ENCODE results near the gene IL18RAP. TPM values are rescaled to one million over a fixed set of nuclear protein-coding genes. Genes with fewer than 3 reads are reported as not detected.

Gene IL18RAP
- total RNA-seq, 1 experiment from 2014 or later = not detected

DNA sequence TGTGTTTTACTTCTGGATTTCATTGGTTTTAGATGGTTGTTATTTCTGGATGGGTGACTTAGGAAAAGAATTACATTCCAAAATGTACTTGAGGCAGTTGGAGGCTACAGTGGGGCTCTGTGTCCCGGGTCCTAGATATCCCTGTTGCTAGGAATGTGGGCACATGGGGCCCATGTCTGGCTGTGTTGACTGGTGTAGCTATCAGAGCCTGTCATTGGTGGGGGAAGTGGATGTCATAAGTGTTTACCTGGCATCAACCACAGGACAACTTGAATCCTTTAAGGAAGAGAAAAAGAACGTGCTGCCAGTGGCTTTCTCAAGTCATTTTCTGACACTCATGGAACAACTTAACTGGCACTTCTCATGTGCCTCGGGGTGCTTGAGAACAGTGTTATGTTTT lies 37.0 kb upstream of the IL18RAP start:
- no peak overlapping the region for H2BK12ac ChIP-seq (ENCODE audit: insufficient read length, low read depth, low read length)
- peaks cover 23 to 24% of the 10 kb centered on the region in 2 experiments for H3K9me3 Mint-ChIP-seq
- no peak overlapping the region for H3K56ac ChIP-seq (ENCODE audit: insufficient read length, low read depth, low read length)
- no peak overlapping the region for H3K4ac ChIP-seq (ENCODE audit: low read depth, low read length)
- no peak overlapping the region for H3K23ac ChIP-seq (ENCODE audit: insufficient read length, low read depth, low read length)
- H4K20me1 ChIP-seq (ENCODE audit: control insufficient read depth, insufficient read depth, insufficient read length) = no peaks in the 10 kb centered on the region
- no CpG with 5 or more reads among the region's 3 CpGs for WGBS (ENCODE audit: extremely low coverage, insufficient read length, low lambda C conversion rate)
- no peak overlapping the region for H2BK5ac ChIP-seq (ENCODE audit: insufficient read length, low read length)
- no peak overlapping the region for H3K14ac ChIP-seq (ENCODE audit: insufficient read depth, low read length)
- no peaks in the 10 kb centered on the region for H3K79me1 ChIP-seq (ENCODE audit: insufficient read depth, low read depth, low read length, poor library complexity, severe bottlenecking)
- no peak overlapping the region for H3K27ac Mint-ChIP-seq
- TF ChIP-seq, protein P1, sequence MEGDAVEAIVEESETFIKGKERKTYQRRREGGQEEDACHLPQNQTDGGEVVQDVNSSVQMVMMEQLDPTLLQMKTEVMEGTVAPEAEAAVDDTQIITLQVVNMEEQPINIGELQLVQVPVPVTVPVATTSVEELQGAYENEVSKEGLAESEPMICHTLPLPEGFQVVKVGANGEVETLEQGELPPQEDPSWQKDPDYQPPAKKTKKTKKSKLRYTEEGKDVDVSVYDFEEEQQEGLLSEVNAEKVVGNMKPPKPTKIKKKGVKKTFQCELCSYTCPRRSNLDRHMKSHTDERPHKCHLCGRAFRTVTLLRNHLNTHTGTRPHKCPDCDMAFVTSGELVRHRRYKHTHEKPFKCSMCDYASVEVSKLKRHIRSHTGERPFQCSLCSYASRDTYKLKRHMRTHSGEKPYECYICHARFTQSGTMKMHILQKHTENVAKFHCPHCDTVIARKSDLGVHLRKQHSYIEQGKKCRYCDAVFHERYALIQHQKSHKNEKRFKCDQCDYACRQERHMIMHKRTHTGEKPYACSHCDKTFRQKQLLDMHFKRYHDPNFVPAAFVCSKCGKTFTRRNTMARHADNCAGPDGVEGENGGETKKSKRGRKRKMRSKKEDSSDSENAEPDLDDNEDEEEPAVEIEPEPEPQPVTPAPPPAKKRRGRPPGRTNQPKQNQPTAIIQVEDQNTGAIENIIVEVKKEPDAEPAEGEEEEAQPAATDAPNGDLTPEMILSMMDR (conservative IDR thresholded peaks at IDR 0.05) = no peak
- no peaks in the 10 kb centered on the region for H3K79me2 ChIP-seq (ENCODE audit: insufficient read depth, low read length)
- H3K9ac ChIP-seq (ENCODE audit: extremely low read depth, insufficient read length, low read length) = no peak overlapping the region
- H2BK120ac ChIP-seq (ENCODE audit: low read depth, low read length, poor library complexity, severe bottlenecking) = no peak overlapping the region
- H4K5ac ChIP-seq (ENCODE audit: insufficient read length, low read depth, low read length) = no peak overlapping the region
- H2BK20ac ChIP-seq (ENCODE audit: low read depth, low read length, poor library complexity, severe bottlenecking) = no peak overlapping the region
- H3K23me2 ChIP-seq (ENCODE audit: insufficient read length, low read depth, low read length, poor library complexity, severe bottlenecking) = no peaks in the 10 kb centered on the region
- no peaks in the 10 kb centered on the region for H3K4me1 ChIP-seq (ENCODE audit: insufficient read depth, low read length)
- H3K27ac ChIP-seq (ENCODE audit: insufficient read length, low read depth, low read length) = no peak overlapping the region
- H3K4me1 Mint-ChIP-seq = no peaks in the 10 kb centered on the region
- H2AK5ac ChIP-seq (ENCODE audit: insufficient read length, low read length) = no peak overlapping the region
- H4K91ac ChIP-seq (ENCODE audit: insufficient read length, low read depth, low read length) = no peak overlapping the region
- H3K27me3 ChIP-seq (ENCODE audit: insufficient read depth, low read length) = no peaks in the 10 kb centered on the region
- no peak overlapping the region for H3K18ac ChIP-seq (ENCODE audit: insufficient read length, low read depth, low read length)
- H3K9me3 ChIP-seq (ENCODE audit: control insufficient read depth, low read depth, low read length) = peaks cover 5% of the 10 kb centered on the region
- H3K27me3 Mint-ChIP-seq (ENCODE audit: low read depth) = no peaks in the 10 kb centered on the region
- no peak overlapping the region for H4K8ac ChIP-seq (replicated peaks; ENCODE audit: insufficient read length, low read depth, low read length)
- no peak overlapping the region for H3K4me3 Mint-ChIP-seq
- peaks cover 0 to 10% (median 3%) of the 10 kb centered on the region in 3 experiments; a peak in 5 of 7 replicates for H3K36me3 Mint-ChIP-seq (ENCODE audit: insufficient read depth in 1 of 3, low read depth in 3 of 3)
- no peak overlapping the region for H3K4me2 ChIP-seq (ENCODE audit: insufficient read depth, insufficient read length, low read length)
- no peak overlapping the region for H2AFZ ChIP-seq (ENCODE audit: low read length)
- DNase-seq = no peak
- no peak overlapping the region for H3T11ph ChIP-seq (ENCODE audit: low read length)
- no peak overlapping the region for H2BK15ac ChIP-seq (ENCODE audit: low read depth, low read length)
